Measurements from ENCODE around the gene LAMA2.

Gene LAMA2

DNA sequence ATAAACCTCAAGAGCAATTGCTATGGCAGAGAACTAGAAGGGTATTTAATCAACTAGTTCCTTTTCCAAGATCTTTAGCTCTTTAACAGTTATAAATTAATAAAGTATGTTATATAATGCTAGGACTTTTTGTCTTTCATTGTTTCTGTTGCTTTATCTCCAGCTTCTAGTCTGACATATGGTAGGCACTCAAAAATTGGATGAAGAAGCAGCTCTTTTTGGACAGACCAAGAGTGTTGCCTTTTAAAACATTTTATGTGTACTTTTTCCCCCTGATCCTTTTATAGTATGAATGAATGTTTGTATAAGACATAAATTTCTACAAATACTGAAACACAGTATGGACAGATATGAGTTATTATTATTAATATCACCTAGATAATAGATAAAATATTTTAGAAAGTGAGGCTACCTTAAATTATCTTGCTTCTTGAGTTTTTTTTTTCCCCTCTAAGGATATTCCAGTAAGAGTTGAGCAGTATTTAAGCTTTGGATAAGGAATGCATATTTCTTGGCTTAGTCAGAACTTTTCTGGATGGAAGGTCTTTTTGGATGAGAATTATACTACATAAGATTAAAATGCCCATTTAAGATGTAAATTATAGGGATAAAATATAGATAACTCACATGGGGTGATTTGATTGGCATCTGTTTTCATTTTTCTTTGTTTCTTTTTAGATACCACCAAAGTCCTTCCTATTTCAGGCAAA lies 16.6 kb downstream of the LAMA2 start:
- DNase-seq: no peak

DNA sequence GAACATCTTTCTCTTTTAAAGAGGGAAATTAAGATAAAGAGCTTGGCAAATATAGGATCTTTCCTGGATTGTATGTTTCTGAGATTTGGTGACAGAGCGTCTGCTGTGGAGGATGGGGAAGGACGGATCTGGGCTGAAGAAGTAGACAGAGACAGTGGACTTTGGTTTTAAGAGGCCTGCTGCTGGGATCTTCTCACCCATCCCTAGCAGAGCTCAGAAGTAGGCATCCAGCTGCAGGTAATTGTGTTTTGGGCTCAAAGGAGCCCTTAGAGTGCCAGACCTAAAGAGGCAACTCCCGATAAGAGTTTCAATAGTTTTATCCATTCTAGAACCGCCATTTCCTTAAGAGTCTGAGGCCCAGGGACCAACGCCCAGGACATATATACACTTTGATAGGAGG lies 20.8 kb downstream of the LAMA2 start:
- DNase-seq: no peak

DNA sequence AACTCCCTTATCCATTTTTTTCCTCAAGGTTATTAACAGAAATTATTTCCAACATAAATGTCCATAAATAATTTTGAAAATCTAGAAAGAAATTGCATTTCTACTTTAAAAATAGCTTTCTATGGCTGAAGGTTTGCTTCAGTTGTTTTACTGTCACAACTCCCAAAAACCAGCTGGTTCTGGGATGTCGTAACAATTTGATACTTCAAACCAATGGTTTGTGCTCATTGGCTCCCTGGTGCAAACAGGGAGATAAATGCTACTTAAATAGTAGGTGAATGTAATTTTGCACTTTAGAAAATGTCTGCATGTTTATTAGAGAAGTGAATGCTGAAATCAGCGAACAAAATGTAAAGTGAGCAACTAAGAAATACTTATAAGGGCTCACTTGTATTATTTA lies 31.1 kb downstream of the LAMA2 start:
- DNase-seq: no peak

DNA sequence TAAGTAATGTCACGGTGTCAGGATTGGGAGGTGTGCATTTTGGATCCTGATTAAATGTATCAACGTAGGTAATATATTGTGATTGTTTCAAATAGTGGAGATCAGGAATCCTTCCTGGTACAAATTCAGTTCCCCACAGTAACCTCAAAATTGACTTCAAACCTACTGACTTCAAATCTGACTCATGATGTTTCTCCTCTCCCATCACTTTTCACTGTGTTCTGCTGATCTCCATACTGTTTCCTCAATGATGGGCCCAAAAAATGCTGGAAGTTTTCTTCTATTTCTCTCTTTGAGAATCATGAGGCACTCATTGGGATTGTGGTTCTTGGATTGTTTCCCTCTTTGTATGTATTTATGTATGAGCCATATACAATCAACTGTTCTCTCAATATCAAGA lies 35.9 kb downstream of the LAMA2 start:
- no peak for DNase-seq

DNA sequence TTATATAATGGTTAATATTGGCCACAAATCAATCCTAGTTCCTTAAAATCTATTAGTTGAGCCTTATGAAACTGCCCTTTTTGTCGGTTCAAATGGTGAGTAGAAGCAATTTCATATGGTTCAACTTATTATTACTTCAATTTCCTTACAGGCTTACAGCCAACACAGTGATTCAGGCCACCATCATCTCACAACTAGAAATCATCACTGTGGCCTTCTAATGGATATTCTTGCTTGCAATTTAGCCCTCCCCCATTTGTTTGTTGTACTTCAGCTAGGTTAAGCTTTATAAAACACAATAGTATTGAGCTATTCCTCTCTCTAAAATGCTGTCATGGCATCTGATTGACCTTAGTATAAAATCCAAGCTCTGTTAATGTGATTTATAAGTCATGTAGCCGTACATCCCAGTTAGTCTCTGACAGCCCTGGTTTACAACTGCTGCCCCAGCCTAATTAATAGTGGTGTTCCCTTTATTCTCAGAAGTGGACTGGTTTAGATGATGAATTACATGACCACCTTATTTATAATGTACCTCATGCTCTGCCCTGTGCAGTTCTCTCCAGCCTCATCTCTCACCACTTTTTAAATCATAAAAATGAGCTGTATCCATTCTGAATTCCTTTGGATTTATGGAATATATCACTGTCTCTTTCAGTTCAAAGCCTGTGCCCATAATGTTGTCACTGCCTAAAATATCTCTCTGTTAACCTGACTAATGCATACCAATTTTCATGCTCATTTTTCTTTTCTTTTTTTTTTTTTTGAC lies 36.7 kb downstream of the LAMA2 start:
- DNase-seq: no peak

DNA sequence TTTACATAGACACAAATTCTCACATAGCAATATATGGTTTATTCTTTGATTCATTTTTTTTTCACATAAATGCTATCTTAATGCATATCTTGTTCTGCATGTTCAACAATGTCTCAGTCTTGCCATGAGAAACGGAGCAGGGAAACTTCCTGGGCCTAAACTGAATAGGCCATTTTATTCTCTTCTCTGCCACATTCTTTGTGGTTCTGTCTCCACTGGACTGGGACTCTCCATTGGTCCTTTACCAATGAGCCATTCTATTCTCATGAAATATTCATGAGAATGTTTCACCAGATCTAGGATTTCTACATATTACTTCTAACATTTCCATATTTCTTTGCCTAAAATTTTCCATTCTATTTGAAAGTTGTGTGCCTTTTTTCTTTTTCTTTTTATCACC lies 42.8 kb downstream of the LAMA2 start:
- DNase-seq: no peak

DNA sequence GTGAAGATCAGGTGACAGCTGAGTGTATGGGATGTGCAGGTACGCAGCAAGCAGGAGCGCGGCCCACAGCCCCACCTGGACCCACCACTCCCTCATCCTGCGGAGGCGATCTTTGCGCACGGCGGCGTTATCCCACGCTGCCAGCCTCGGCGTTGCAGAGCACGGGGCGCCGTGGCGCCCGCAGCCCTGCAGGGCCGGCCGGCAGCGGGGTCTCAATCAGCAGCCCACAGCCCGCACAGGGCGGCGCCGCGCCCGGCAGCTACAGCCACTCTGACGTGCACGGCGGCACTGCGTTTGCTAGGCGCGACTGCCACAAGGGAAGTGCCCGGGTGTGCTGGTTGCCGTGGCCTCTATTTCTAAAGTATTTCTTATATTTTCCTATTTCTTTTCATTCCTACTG lies 46.9 kb downstream of the LAMA2 start:
- no peak for DNase-seq

DNA sequence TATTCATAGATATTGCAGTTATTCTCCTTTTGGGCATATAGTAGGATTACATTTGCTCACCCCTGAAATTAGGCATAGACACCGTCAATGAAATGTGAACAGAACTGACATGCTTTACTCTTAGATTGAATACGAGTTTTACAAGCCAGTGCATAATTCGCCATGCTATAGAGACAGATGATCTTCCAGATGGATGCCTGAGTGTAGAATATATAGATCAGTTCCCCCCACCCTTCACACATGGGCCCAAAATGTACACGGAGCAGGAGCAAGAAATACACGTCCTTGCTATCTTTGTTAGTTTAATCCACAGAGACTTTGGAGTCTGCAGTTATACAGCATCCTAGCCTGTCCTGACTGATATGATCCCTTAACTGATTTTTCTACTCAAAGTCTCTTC lies 47.4 kb downstream of the LAMA2 start:
- no peak for DNase-seq

DNA sequence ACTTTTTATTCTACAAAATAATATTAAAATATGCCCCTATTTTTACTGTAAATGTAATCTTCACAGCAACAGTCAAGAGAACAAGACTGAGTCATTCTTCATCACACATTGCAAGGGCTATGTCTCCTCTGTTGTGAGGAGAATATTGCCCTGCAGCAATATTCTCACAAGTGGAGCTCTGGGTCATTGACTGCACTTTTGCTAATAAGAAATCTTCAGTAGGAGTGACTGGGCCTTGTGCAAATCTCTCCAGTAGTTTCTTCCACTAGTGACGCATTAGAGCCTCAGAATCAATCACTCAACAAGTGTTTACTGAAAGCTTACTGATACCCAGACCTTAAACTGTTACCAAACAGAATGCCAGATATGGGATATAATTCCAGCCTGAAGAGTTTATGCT lies 49.1 kb downstream of the LAMA2 start:
- no peak for DNase-seq

DNA sequence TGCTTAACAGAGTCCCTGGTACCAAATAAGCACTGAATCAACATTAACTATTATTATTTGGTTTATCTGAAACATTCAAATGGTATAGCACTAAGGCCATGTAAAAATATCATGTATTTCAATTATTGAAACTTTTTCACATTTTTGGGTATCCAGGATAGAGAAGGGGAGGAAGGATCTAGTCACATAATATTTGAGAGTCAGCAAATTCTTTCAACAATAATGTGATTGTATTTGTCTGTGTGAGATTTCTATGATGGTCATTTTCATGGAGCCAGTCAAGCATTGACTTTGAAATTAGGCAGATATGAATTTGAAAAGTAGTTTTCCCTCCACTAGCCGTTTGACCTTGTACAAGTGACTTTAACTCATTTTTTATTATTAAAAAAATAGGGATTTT lies 67.9 kb downstream of the LAMA2 start:
- no peak for DNase-seq

DNA sequence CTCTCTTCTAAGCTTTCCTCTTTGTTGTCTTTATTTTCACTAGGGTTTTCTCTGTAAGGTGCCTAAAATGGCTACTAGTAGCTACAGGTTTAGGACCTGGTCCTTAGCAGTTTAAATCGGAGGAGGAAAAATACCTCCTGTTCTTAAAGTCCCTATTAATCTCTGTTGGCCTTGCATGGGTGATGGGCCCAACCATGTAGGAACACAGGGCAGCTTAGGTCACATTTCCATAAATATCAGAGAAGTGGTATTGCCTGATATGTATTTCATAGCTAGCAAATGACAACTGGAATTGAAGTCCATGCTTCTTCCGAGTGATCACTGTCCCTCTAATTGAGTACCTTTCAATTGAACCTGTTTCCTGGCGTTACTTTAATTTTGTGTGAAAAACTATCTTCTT lies 70.0 kb downstream of the LAMA2 start:
- DNase-seq: no peak

DNA sequence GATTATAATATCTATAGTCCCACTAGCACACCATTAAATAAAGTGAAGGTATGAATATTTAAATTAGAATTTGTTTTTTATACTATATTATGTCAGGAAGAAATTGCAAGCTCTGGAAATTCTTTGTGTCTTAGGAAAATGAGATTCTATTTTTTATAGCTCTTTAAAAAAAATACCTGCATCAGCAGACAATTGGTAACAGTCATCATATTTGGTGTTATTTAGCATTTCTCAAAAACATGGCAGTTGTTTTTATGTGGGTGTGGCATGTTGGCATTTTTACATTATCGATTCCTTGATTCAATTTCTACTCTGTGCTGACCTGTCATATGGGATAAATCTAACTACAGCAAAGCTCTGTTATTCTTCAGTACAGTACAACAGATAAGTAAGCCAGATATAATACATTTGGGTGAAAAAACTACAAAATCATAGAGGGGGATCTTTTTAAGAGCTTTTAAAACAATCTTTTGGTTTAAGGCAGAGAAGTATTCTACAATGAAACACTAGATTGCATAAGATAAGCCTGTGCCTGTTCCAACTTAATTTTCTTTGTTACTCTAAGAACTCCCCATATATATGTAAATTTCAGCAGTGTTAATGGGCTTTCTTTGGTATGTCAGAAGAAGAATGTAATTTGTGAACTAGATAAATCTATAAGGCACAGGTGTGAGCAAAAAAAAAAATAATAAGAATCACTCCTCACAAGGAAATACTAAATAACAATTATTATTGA lies 71.5 kb downstream of the LAMA2 start:
- no peak for DNase-seq

DNA sequence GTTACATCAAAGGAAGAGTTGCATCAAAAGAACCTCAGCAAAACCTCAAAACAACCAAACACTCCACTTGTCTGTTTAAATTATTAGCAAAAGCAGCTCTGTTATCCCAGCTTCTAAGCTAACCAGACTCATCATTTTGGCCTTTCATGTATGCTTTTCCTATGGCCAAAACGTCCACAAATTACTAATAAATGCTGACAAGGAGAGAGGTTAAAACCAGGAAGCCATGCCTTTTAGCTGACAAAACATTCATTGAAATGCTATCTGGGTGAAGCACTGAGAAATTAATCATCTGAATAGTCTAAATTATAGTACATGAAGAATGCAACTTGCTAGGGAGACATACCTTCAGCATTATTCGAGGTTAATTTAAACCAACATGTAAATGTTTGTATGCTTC lies 80.6 kb downstream of the LAMA2 start:
- no peak for DNase-seq

DNA sequence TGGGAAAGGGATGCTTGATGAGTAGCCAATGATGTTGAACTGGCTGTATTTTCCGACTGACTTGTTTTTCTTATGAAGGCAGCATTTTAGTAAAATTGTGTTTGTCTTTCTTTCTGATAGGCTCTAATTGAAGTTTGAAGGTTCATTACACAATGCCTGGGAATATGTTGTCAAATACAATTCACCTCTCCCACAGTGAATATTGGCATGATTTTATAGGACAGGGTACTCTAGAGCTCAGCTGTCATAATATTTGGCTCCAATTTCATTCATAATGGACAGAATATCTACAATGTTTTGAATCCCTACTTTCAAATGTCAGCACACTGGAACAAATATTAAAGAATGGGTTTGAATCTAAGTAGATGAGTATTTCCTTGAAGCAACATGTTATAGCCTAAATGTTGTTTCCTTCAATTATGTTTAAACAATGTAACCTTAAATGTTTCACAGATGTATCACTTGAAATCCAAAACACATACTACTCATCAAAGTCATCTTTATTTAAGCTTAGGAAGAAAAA lies 81.4 kb downstream of the LAMA2 start:
- no peak for DNase-seq

DNA sequence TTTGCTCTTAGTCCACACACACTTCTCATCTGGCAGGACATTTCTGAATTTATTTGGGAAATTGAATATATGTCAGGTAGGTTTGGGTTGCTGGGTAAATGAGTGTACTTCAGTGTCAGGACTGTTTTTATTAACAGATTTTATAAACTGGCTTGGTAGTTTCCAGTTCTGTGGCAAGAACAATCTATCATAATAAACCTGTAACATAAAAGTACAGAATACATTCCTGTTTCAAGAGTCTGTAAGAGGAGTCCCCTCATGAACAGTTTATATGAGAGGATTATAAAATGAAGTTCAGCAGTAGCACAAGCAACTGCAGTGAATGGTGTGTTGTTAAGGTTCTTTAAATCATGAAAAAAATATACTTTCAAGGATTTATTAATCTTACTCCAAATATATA lies 81.8 kb downstream of the LAMA2 start:
- no peak for DNase-seq

DNA sequence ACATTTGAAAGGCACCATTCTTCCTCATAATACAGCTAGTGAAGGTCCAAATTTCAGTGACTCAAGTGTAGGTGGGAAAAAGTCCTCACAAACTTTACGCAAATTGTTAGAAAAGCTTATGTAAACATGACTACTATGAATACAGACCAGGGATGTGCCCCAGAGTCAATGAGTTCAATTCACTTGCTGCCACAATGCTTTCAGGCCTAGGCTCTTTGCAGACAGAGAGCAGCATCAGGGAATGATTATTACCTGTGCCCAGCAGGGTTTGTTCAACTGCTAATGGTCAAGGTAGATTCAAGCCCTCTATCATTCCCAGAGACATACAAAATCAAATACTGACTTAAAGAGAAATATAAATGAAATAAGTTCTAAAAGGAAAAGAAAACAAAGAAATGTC lies 84.0 kb downstream of the LAMA2 start:
- DNase-seq: no peak

DNA sequence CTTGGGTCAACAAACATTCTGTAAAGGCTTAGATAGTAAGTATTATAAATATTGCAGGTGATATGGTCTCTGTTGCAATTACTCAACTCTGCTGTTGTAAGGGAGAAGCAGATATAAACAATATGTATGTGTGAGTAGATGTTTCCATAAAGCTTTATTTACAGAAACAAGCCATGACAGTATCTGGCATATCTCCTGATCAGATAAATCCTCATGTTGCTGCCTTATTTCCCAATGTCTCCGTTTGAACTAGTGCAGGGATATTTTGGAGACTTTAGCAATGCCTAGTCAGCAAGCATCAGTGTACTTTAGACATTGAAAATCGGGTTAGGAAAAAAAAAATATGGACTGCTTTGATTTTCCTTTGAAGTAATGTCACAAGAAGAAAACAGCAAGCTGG lies 96.1 kb downstream of the LAMA2 start:
- no peak for DNase-seq

DNA sequence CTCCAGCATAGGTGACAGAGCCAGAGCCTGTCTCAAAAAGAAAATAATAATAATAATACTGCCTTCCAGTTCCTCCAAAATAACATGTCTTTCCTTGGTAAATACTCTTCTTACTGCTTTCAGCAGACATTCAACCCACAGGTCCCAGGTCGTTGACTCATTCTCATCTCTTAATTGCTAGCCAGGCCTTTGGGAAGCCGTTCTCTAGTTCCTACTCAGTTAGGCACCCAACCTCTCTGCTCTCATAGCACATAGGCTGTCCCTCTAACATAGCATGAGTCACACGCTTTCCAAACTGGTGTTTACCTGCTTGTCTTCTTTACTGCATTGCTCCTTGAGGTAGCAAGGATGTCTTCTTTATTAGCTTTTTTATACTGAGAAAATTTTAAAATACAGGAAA lies 98.8 kb downstream of the LAMA2 start:
- DNase-seq: no peak

DNA sequence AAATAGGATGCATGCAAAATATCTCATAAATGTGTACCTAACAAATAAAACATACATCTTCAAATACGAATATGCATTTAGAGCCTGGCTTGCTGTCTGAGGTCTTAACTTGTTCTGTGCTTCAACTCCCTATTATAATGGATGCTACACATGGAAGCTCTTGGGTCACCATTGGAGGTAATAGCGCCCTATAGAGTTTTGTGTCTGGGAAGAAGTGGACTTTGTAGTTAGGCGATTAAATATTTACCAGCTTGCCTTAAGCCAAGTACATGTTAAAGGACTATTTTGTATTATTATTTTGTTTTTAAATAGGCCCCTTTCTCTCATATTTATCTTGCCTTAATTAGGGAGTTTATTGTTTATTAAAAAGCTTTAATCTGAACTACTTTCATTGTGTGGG lies 107.4 kb downstream of the LAMA2 start:
- no peak for DNase-seq

DNA sequence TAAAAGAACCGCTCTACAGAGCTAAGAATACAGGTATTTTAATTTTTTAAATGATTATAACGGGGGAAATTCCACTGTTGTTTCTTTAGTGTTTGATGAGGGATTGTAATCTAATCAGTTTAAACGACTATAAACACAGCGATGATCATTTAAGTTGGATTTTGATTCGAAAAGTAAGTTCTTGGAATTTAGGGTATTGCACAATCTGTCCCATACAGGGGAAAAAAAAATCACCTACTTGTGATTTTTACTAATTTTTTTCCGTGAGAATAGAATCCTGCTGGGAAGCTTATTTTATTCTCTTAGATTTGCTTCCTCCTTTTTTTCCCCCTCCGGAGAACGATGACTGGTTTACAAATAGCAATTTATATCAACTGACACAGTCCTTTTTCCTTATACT lies 108.0 kb downstream of the LAMA2 start:
- no peak for DNase-seq

DNA sequence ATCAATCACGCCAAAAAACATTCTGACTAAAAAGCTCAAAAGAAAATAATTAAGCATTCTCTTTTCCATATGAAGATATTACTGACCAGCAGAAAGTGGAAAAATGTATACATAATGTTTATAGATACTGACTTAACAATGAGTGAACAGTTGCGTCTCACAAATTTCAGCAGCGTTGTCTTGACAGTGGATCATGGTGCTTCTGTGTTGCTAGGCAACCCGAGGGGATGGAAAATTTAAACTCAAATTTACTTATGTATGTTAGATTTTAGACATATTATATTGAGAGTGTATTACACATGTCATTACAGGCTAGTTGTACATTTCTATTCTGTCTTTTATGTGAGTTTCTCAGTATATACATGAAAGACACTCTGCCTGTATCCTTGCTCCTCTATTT lies 110.2 kb downstream of the LAMA2 start:
- DNase-seq: no peak

DNA sequence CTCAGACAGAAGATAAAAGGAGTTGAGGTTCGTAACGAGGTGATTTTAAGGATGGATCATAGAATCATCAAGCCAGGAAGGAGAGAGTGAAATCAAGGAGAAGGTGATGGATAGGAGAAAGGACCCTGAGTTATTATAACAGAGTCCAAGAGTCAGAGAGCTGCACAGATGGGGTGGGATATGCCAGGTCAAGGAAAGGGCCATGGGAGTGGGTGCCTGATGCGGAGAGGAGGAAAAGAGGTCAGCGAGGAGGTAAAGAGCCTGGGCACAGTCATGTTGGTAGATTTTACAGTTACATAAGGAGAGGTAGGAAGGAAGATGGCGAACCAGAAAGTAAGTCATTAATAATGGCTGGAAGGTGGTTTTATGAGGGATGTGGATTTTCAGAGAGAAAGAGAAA lies 114.9 kb downstream of the LAMA2 start:
- no peak for DNase-seq

DNA sequence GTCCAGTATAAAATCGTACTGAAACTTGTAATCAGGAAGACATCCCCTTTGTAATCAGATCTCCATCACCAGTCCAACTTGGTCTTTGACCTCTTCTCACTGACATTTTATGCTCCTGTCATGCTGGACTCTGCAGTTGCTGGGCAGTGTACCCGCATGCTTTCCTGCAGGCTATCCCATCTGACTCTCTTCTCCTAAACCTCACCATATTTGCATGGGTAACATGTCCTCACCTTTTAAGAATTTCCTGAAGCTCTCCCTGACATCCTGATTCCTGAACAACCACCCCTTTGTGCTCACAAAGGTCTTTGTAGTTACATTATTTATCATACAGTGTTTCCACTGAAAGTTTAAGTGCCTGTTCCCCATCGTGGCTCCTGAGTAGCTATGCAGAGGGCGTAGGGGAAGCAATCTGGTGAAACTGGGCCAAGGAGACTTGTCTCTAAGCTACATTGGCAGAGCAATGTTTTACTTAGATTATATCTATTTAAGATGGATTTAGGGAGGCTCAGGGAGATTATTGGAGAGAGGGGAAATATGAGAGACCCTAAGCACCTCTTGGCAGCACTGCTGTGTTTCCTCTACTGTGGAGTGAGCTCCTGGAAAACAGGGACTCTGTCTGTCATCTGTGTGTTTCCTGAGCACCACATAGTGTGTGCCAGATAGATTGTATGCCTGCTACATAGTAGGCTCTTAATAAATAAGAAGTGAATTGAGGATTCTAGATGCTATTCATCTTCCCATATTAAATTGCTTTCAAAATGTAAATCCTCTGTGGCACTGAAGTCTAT lies 124.0 kb downstream of the LAMA2 start:
- DNase-seq: no peak

Measured in central memory CD4-positive, alpha-beta T cell (primary cell).